Measurements from ENCODE around the gene RPL27A.

The RPL27A gene

GRCh38 chr11:8688414-8689362, 6.1 kb downstream of the RPL27A start:
- Histone ChIP-seq H3K27me3 (ENCODE audit: control insufficient read depth, insufficient read depth, low read length, poor library complexity, severe bottlenecking) (no peaks in the 10 kb centered on the region), H3K27ac (ENCODE audit: insufficient read depth, low read depth, low read length, poor library complexity, severe bottlenecking) (peak overlapping the region; percentile 84), H3K4me1 (ENCODE audit: control insufficient read depth, insufficient read depth, low read length) (peaks cover 22% of the 10 kb centered on the region), H3K4me3 (ENCODE audit: insufficient read depth, low read depth, low read length) (peak overlapping the region; percentile 57), H3K9me3 (ENCODE audit: control insufficient read depth, low read length) (no peaks in the 10 kb centered on the region), H3K36me3 (ENCODE audit: control insufficient read depth, insufficient read depth, low read length) (peaks cover 40% of the 10 kb centered on the region)
- WGBS, 2 experiments = 7 to 8% methylated on average over 56 of the region's 56 CpGs

GRCh38 chr11:8689726-8690255, 7.2 kb downstream of the RPL27A start:
- WGBS, 2 experiments = 89 to 93% methylated on average over 8 of the region's 8 CpGs
- no peaks in the 10 kb centered on the region for H3K9me3 ChIP-seq (ENCODE audit: control insufficient read depth, low read length)
- H3K4me3 ChIP-seq (ENCODE audit: insufficient read depth, low read depth, low read length) = peak overlapping the region; percentile 57
- peaks cover 36% of the 10 kb centered on the region for H3K36me3 ChIP-seq (ENCODE audit: control insufficient read depth, insufficient read depth, low read length)
- peaks cover 15% of the 10 kb centered on the region for H3K4me1 ChIP-seq (ENCODE audit: control insufficient read depth, insufficient read depth, low read length)
- H3K27me3 ChIP-seq (ENCODE audit: control insufficient read depth, insufficient read depth, low read length, poor library complexity, severe bottlenecking) = no peaks in the 10 kb centered on the region
- no peak overlapping the region for H3K27ac ChIP-seq (ENCODE audit: insufficient read depth, low read depth, low read length, poor library complexity, severe bottlenecking)

DNA sequence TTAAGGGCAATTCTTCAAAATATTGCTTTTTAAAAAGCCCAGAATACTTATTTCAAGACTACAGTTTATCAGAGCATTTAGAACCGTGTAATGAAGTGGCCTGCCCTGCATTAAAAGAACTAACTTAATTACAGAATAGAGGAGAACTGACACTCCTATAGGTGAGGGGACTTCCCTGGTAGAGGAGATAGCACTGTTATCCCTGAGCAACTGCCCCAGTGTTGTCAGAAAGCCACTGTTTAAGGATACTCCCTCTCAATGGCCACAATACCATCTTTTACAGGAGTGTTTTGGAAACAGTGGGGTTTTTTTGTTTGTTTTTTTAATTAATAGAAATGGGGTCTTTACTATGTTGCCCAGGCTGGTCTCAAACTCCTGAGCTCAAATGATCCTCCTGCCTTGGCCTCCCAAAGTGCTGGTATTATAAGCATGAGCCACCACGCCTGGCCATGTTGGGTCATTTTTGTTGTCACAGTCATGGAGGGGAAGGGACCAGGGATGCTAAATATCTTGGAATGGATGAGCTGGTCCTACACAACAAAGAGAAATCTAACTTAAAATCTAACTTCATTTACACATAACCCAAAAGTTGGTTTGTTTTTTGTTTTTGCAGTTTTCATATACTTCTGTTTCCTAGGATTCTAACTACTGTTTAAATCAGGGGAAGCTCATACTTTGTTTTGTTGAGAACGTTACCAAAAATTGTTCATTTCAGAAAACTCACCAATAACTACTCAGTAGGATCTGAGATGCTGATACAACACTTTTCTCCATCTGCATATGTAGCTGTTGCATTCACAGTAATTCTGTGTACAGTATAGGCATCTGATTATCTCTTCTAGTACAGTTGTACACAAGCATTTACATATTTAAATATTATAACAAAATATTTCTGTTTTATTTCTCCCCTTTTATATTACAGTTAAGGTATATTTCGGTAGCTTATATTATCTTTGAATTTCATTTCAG, 8.1 kb downstream of the RPL27A start:
- H3K36me3 ChIP-seq (ENCODE audit: control insufficient read depth, insufficient read depth, low read length) = peaks cover 31% of the 10 kb centered on the region
- WGBS, 2 experiments = 89 to 92% methylated on average over 4 of the region's 4 CpGs
- peaks cover 10% of the 10 kb centered on the region for H3K4me1 ChIP-seq (ENCODE audit: control insufficient read depth, insufficient read depth, low read length)
- H3K27me3 ChIP-seq (ENCODE audit: control insufficient read depth, insufficient read depth, low read length, poor library complexity, severe bottlenecking) = no peaks in the 10 kb centered on the region
- H3K27ac ChIP-seq (ENCODE audit: insufficient read depth, low read depth, low read length, poor library complexity, severe bottlenecking) = no peak overlapping the region
- no peak overlapping the region for H3K4me3 ChIP-seq (ENCODE audit: insufficient read depth, low read depth, low read length)
- no peaks in the 10 kb centered on the region for H3K9me3 ChIP-seq (ENCODE audit: control insufficient read depth, low read length)

- Histone ChIP-seq H3K27me3 (ENCODE audit: control insufficient read depth, insufficient read depth, low read length, poor library complexity, severe bottlenecking) (no peaks in the 10 kb centered on the region), H3K4me3 (ENCODE audit: insufficient read depth, low read depth, low read length) (no peak overlapping the region), H3K27ac (ENCODE audit: insufficient read depth, low read depth, low read length, poor library complexity, severe bottlenecking) (no peak overlapping the region), H3K4me1 (ENCODE audit: control insufficient read depth, insufficient read depth, low read length) (peaks cover 10% of the 10 kb centered on the region), H3K9me3 (ENCODE audit: control insufficient read depth, low read length) (no peaks in the 10 kb centered on the region), H3K36me3 (ENCODE audit: control insufficient read depth, insufficient read depth, low read length) (peaks cover 35% of the 10 kb centered on the region)
- WGBS, 2 experiments = 96 to 98% methylated on average over 6 of the region's 6 CpGs
Measured at GRCh38 chr11:8691601-8692000, 9.0 kb downstream of the RPL27A start.

DNA sequence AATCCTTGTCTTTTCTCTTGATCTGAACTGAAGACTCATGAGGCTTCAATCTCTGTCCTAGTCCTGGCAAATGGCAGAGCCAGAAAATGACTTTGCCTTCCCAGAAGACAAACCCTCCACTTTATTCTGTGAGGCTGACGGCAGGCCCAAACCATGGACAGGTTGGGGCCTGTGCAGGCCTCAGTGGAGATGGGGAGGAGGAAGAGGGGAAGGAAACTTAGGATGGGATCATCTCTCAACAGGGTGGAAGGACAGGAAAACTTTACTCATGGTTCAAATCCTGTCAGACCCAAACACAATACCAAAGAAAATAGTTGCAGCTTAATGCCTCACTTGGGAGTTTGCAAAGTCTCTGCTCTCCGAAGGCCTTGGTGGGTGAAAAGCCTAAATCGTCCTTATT, 9.8 kb downstream of the RPL27A start:
- no peaks in the 10 kb centered on the region for H3K27me3 ChIP-seq (ENCODE audit: control insufficient read depth, insufficient read depth, low read length, poor library complexity, severe bottlenecking)
- 84 to 97% methylated on average over 3 of the region's 3 CpGs for WGBS, 2 experiments
- H3K4me3 ChIP-seq (ENCODE audit: insufficient read depth, low read depth, low read length) = no peak overlapping the region
- peaks cover 10% of the 10 kb centered on the region for H3K4me1 ChIP-seq (ENCODE audit: control insufficient read depth, insufficient read depth, low read length)
- no peak overlapping the region for H3K27ac ChIP-seq (ENCODE audit: insufficient read depth, low read depth, low read length, poor library complexity, severe bottlenecking)
- no peaks in the 10 kb centered on the region for H3K9me3 ChIP-seq (ENCODE audit: control insufficient read depth, low read length)
- peaks cover 40% of the 10 kb centered on the region for H3K36me3 ChIP-seq (ENCODE audit: control insufficient read depth, insufficient read depth, low read length)

GRCh38 chr11:8693010-8693551, 10.5 kb downstream of the RPL27A start:
- Histone ChIP-seq H3K9me3 (ENCODE audit: control insufficient read depth, low read length) (no peaks in the 10 kb centered on the region), H3K27ac (ENCODE audit: insufficient read depth, low read depth, low read length, poor library complexity, severe bottlenecking) (no peak overlapping the region), H3K4me1 (ENCODE audit: control insufficient read depth, insufficient read depth, low read length) (peaks cover 6% of the 10 kb centered on the region), H3K27me3 (ENCODE audit: control insufficient read depth, insufficient read depth, low read length, poor library complexity, severe bottlenecking) (no peaks in the 10 kb centered on the region), H3K4me3 (ENCODE audit: insufficient read depth, low read depth, low read length) (no peak overlapping the region), H3K36me3 (ENCODE audit: control insufficient read depth, insufficient read depth, low read length) (peaks cover 46% of the 10 kb centered on the region)
- WGBS, 2 experiments = 96% methylated on average over 6 of the region's 6 CpGs

DNA sequence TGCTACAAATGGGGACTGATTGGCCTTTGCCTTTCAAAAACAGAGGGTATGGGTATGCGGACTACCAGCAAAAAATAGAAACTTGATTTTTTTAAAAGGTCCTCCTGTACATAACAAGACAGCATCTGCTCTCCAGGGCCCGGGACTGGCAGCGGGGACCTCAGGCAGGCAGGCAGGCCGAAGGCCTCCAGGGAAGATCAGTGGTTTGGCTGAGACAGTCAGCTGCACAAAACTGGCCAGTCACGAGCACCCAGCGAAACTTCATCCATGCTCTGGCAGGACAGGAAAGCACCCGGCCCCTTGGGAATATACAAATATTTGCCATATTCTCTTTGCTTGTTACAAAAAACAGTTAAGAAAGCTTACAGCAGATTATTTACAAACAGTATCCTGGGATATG, 11.0 kb downstream of the RPL27A start:
- Histone ChIP-seq H3K9me3 (ENCODE audit: control insufficient read depth, low read length) (no peaks in the 10 kb centered on the region), H3K27ac (ENCODE audit: insufficient read depth, low read depth, low read length, poor library complexity, severe bottlenecking) (no peak overlapping the region), H3K4me3 (ENCODE audit: insufficient read depth, low read depth, low read length) (no peak overlapping the region), H3K36me3 (ENCODE audit: control insufficient read depth, insufficient read depth, low read length) (peaks cover 49% of the 10 kb centered on the region), H3K27me3 (ENCODE audit: control insufficient read depth, insufficient read depth, low read length, poor library complexity, severe bottlenecking) (no peaks in the 10 kb centered on the region), H3K4me1 (ENCODE audit: control insufficient read depth, insufficient read depth, low read length) (peaks cover 4% of the 10 kb centered on the region)
- 91 to 94% methylated on average over 7 of the region's 7 CpGs for WGBS, 2 experiments

GRCh38 chr11:8694137-8694536, 11.5 kb downstream of the RPL27A start:
- Histone ChIP-seq H3K4me3 (ENCODE audit: insufficient read depth, low read depth, low read length) (no peak overlapping the region), H3K27me3 (ENCODE audit: control insufficient read depth, insufficient read depth, low read length, poor library complexity, severe bottlenecking) (no peaks in the 10 kb centered on the region), H3K27ac (ENCODE audit: insufficient read depth, low read depth, low read length, poor library complexity, severe bottlenecking) (no peak overlapping the region), H3K4me1 (ENCODE audit: control insufficient read depth, insufficient read depth, low read length) (peaks cover 9% of the 10 kb centered on the region), H3K9me3 (ENCODE audit: control insufficient read depth, low read length) (no peaks in the 10 kb centered on the region), H3K36me3 (ENCODE audit: control insufficient read depth, insufficient read depth, low read length) (peaks cover 49% of the 10 kb centered on the region)
- WGBS, 2 experiments = 90 to 94% methylated on average over 5 of the region's 5 CpGs

GRCh38 chr11:8697054-8697453, 14.5 kb downstream of the RPL27A start:
- WGBS, 2 experiments = 96% methylated on average over 3 of the region's 3 CpGs
- no peaks in the 10 kb centered on the region for H3K27me3 ChIP-seq (ENCODE audit: control insufficient read depth, insufficient read depth, low read length, poor library complexity, severe bottlenecking)
- H3K36me3 ChIP-seq (ENCODE audit: control insufficient read depth, insufficient read depth, low read length) = peaks cover 48% of the 10 kb centered on the region

More at GRCh38 chr11:8697054-8697453, 14.5 kb downstream of the RPL27A start:
- Histone ChIP-seq H3K27ac (ENCODE audit: insufficient read depth, low read depth, low read length, poor library complexity, severe bottlenecking) (no peak overlapping the region), H3K4me3 (ENCODE audit: insufficient read depth, low read depth, low read length) (no peak overlapping the region), H3K4me1 (ENCODE audit: control insufficient read depth, insufficient read depth, low read length) (peaks cover 18% of the 10 kb centered on the region), H3K9me3 (ENCODE audit: control insufficient read depth, low read length) (no peaks in the 10 kb centered on the region)
